ENCODE measurements around the gene HS6ST1. TPM values are rescaled to one million over a fixed set of nuclear protein-coding genes. Genes with fewer than 3 reads are reported as not detected.
A peak's percentile ranks its signal among the peaks of the same experiment; 100 is the strongest.

The HS6ST1 gene
- total and polyA plus RNA-seq, 2 donors (not counting 1 experiment from before 2014, with no cell fraction given): 7.8 to 22.7 TPM

- Histone ChIP-seq H3K36me3 (replicated peaks in 1 of 2; ENCODE audit: control extremely low read depth in 1 of 2, control insufficient read depth in 1 of 2, extremely low read depth in 1 of 2, insufficient read depth in 2 of 2, low read length in 1 of 2) (no peaks in the 10 kb centered on the region), H3K27ac (ENCODE audit: low read length in 2 of 2) (no peak overlapping the region), H3K4me3 (ENCODE audit: control extremely low read depth in 1 of 5, extremely low read depth in 1 of 5, insufficient read depth in 1 of 5, low read depth in 2 of 5, low read length in 4 of 5) (peak overlapping the region in 4 of 5 experiments; percentile 61 to 77 (median 71)), H3K79me2 (ENCODE audit: control insufficient read depth, insufficient read depth, low read length) (no peaks in the 10 kb centered on the region), H3K9ac (ENCODE audit: low read length) (peak overlapping the region; percentile 83), H3K9me3 (ENCODE audit: control extremely low read depth in 1 of 3, control insufficient read depth in 2 of 3, insufficient read depth in 1 of 3, low read length in 2 of 3) (peaks cover 0 to 3% (median 0%) of the 10 kb centered on the region in 3 donors), H4K20me1 (ENCODE audit: control insufficient read depth, insufficient read depth, low read length, poor library complexity, severe bottlenecking) (no peaks in the 10 kb centered on the region), H3K4me1 (ENCODE audit: control insufficient read depth in 2 of 2, insufficient read depth in 2 of 2, low read length in 2 of 2) (peaks cover 5 to 8% of the 10 kb centered on the region in 2 donors), H3K4me2 (replicated peaks; ENCODE audit: low read depth, low read length, poor library complexity, severe bottlenecking) (peak overlapping the region; percentile 98), H2AFZ (ENCODE audit: insufficient read depth, low read depth, low read length, poor library complexity, severe bottlenecking) (peak overlapping the region; percentile 97), H3K27me3 (replicated peaks in 1 of 4; ENCODE audit: control extremely low read depth in 1 of 4, control insufficient read depth in 3 of 4, insufficient read depth in 4 of 4, low read length in 3 of 4) (peaks cover 0 to 13% (median 5%) of the 10 kb centered on the region in 4 experiments)
- H3K4me1 Mint-ChIP-seq: peaks cover 6% of the 10 kb centered on the region
- ChIA-PET POLR2A (interaction anchor here (0.6 kb wide), 1 partner anchor 9 kb away, joined by 6 read pairs; no protein-coding TSS in a partner anchor), CTCF (interaction anchor here (0.6 to 3.0 kb wide), 5 partner anchors 40 to 349 kb away, joined by 3 to 13 read pairs (median 3); no protein-coding TSS in a partner anchor)
- peaks cover 3% of the 10 kb centered on the region for H3K27me3 Mint-ChIP-seq
- peak; percentile 98 for ATAC-seq (ENCODE audit: low read depth)
- intact Hi-C loops (cut with micrococcal nuclease): loop anchor here (1.0 to 2.0 kb wide), 3 partner anchors 54 to 350 kb away; no protein-coding TSS in a partner anchor
- under 1% methylated on average over 83 of the region's 84 CpGs for WGBS (ENCODE audit: insufficient coverage)
- H3K9me3 Mint-ChIP-seq (ENCODE audit: insufficient read depth): no peaks in the 10 kb centered on the region
- peak overlapping the region; percentile 41 for H3K27ac Mint-ChIP-seq
- H3K4me3 Mint-ChIP-seq: peak overlapping the region; percentile 85
- DNase-seq: peak; percentile 83
- TF ChIP-seq CTCF (IDR thresholded peaks at IDR 0.05) (peak; percentile 95), EZH2 (IDR thresholded peaks at IDR 0.05; ENCODE audit: borderline replicate concordance, insufficient read depth, low read depth, low read length, poor library complexity, severe bottlenecking) (no peak)
Measured at GRCh38 chr2:128232965-128233789, 85.5 kb downstream of the HS6ST1 start.

- POLR2A ChIA-PET: no interaction called here
- no peak for ATAC-seq (ENCODE audit: low read depth)
- H3K27me3 Mint-ChIP-seq: peaks cover 6% of the 10 kb centered on the region
Measured at GRCh38 chr2:128228894-128229293, 89.8 kb downstream of the HS6ST1 start.

More at GRCh38 chr2:128228894-128229293, 89.8 kb downstream of the HS6ST1 start:
- intact Hi-C loops (cut with micrococcal nuclease): no loop called here
- DNase-seq: no peak
- Histone ChIP-seq H3K9me3 (ENCODE audit: control extremely low read depth in 1 of 3, control insufficient read depth in 2 of 3, insufficient read depth in 1 of 3, low read length in 2 of 3) (peaks cover 0 to 5% (median 0%) of the 10 kb centered on the region in 3 donors), H3K9ac (ENCODE audit: low read length) (no peak overlapping the region), H3K4me2 (replicated peaks; ENCODE audit: low read depth, low read length, poor library complexity, severe bottlenecking) (no peak overlapping the region), H3K79me2 (ENCODE audit: control insufficient read depth, insufficient read depth, low read length) (no peaks in the 10 kb centered on the region), H2AFZ (ENCODE audit: insufficient read depth, low read depth, low read length, poor library complexity, severe bottlenecking) (no peak overlapping the region), H3K36me3 (replicated peaks in 1 of 2; ENCODE audit: control extremely low read depth in 1 of 2, control insufficient read depth in 1 of 2, extremely low read depth in 1 of 2, insufficient read depth in 2 of 2, low read length in 1 of 2) (no peaks in the 10 kb centered on the region), H4K20me1 (ENCODE audit: control insufficient read depth, insufficient read depth, low read length, poor library complexity, severe bottlenecking) (no peaks in the 10 kb centered on the region), H3K4me3 (ENCODE audit: control extremely low read depth in 1 of 5, extremely low read depth in 1 of 5, insufficient read depth in 1 of 5, low read depth in 2 of 5, low read length in 4 of 5) (no peak overlapping the region), H3K4me1 (ENCODE audit: control insufficient read depth in 2 of 2, insufficient read depth in 2 of 2, low read length in 2 of 2) (peaks cover 5 to 7% of the 10 kb centered on the region in 2 donors), H3K27me3 (replicated peaks in 1 of 4; ENCODE audit: control extremely low read depth in 1 of 4, control insufficient read depth in 3 of 4, insufficient read depth in 4 of 4, low read length in 3 of 4) (peaks cover 0 to 13% (median 5%) of the 10 kb centered on the region in 4 experiments), H3K27ac (ENCODE audit: low read length in 2 of 2) (no peak overlapping the region)
- CTCF ChIA-PET: no interaction called here
- H3K27ac Mint-ChIP-seq: no peak overlapping the region
- TF ChIP-seq EZH2 (IDR thresholded peaks at IDR 0.05; ENCODE audit: borderline replicate concordance, insufficient read depth, low read depth, low read length, poor library complexity, severe bottlenecking): no peak
- TF ChIP-seq CTCF (IDR thresholded peaks at IDR 0.05): no peak
- peaks cover 4% of the 10 kb centered on the region for H3K4me1 Mint-ChIP-seq
- no peak overlapping the region for H3K4me3 Mint-ChIP-seq
- no peaks in the 10 kb centered on the region for H3K9me3 Mint-ChIP-seq (ENCODE audit: insufficient read depth)

All from B cell (primary cell).